ENCODE data around the gene GPR52.

The GPR52 gene

GRCh38 chr1:174451408-174451807 lies 3.6 kb downstream of the GPR52 start:
- DNase-seq = peak in 21 of 42 donors; percentile 13 to 63 (median 37)
- intact Hi-C loops (cut with DNase I) = no loop called here

- intact Hi-C loops (cut with DNase I) = no loop called here
- no peak for DNase-seq
Measured at GRCh38 chr1:174465855-174466254, 18.1 kb downstream of the GPR52 start.

GRCh38 chr1:174466607-174467006 lies 18.8 kb downstream of the GPR52 start:
- DNase-seq = no peak
- intact Hi-C loops (cut with DNase I) = no loop called here

GRCh38 chr1:174469052-174469451 lies 21.3 kb downstream of the GPR52 start:
- intact Hi-C loops (cut with DNase I) = no loop called here
- no peak for DNase-seq

GRCh38 chr1:174469687-174470086 lies 21.9 kb downstream of the GPR52 start:
- intact Hi-C loops (cut with DNase I) = no loop called here
- DNase-seq = no peak

GRCh38 chr1:174479281-174479680 lies 31.5 kb downstream of the GPR52 start:
- no peak for DNase-seq
- intact Hi-C loops (cut with DNase I) = no loop called here

GRCh38 chr1:174480324-174480723 lies 32.6 kb downstream of the GPR52 start:
- intact Hi-C loops (cut with DNase I) = no loop called here
- no peak for DNase-seq

GRCh38 chr1:174491606-174492005 lies 43.8 kb downstream of the GPR52 start:
- DNase-seq = no peak
- intact Hi-C loops (cut with DNase I) = no loop called here

- intact Hi-C loops (cut with DNase I) = no loop called here
- no peak for DNase-seq
Measured at GRCh38 chr1:174497478-174497877, 49.7 kb downstream of the GPR52 start.
